ENCODE measurements around the gene HMCN1. TPM values are rescaled to one million over a fixed set of nuclear protein-coding genes. Genes with fewer than 3 reads are reported as not detected.
"Not testable (repeated sequence)": the region's sequence is repeated elsewhere in the genome, so short reads cannot be mapped to it uniquely, and the experiment has no call there.

The HMCN1 gene
- total RNA-seq, 2 experiments from 2014 or later: 0.14 TPM; not detected in 1

- Mint-ChIP-seq H3K27me3 (peaks cover 10% of the 10 kb centered on the region), H3K4me3 (no peak overlapping the region), H3K4me1 (no peaks in the 10 kb centered on the region), H3K36me3 (ENCODE audit: low read depth) (no peaks in the 10 kb centered on the region), H3K9me3 (ENCODE audit: low read depth) (no peaks in the 10 kb centered on the region), H3K27ac (no peak overlapping the region)
- CTCF ChIA-PET: interaction anchor here (0.8 to 1.1 kb wide), 2 partner anchors 14 to 49 kb away, joined by 3 to 4 read pairs; no protein-coding TSS in a partner anchor
- intact Hi-C loops (cut with DNase I, micrococcal nuclease): no loop called here
- POLR2A ChIA-PET: no interaction called here
- ATAC-seq: no peak
- DNase-seq: no peak
These were observed 53.0 kb downstream of the HMCN1 start for GRCh38 chr1:185787238-185787637.

GRCh38 chr1:185788386-185788785 lies 54.2 kb downstream of the HMCN1 start:
- ATAC-seq (no peak), DNase-seq (no peak)
- intact Hi-C loops (cut with DNase I, micrococcal nuclease): no loop called here
- Mint-ChIP-seq H3K36me3 (ENCODE audit: low read depth) (no peaks in the 10 kb centered on the region), H3K4me1 (no peaks in the 10 kb centered on the region), H3K9me3 (ENCODE audit: low read depth) (no peaks in the 10 kb centered on the region), H3K27me3 (peaks cover 8% of the 10 kb centered on the region), H3K4me3 (no peak overlapping the region), H3K27ac (no peak overlapping the region)
- POLR2A ChIA-PET: interaction anchor here (0.6 kb wide), 1 partner anchor 475 kb away, joined by 5 read pairs; no protein-coding TSS in a partner anchor
- CTCF ChIA-PET: no interaction called here

- Mint-ChIP-seq H3K36me3 (ENCODE audit: low read depth) (no peaks in the 10 kb centered on the region), H3K9me3 (ENCODE audit: low read depth) (no peaks in the 10 kb centered on the region), H3K27ac (no peak overlapping the region), H3K4me1 (no peaks in the 10 kb centered on the region), H3K27me3 (peaks cover 8% of the 10 kb centered on the region), H3K4me3 (no peak overlapping the region)
- intact Hi-C loops (cut with DNase I, micrococcal nuclease): no loop called here
- ATAC-seq (no peak), DNase-seq (no peak)
- CTCF ChIA-PET: no interaction called here
- POLR2A ChIA-PET: no interaction called here
These were observed 55.5 kb downstream of the HMCN1 start for GRCh38 chr1:185789501-185790193.

- H3K4me1 Mint-ChIP-seq: no peaks in the 10 kb centered on the region
- H3K4me3 Mint-ChIP-seq: no peak overlapping the region
- no peaks in the 10 kb centered on the region for H3K36me3 Mint-ChIP-seq (ENCODE audit: low read depth)
- no peak overlapping the region for H3K27ac Mint-ChIP-seq
- no peak for ATAC-seq
- intact Hi-C loops (cut with DNase I, micrococcal nuclease): no loop called here
- DNase-seq: no peak
- CTCF ChIA-PET: no interaction called here
- H3K9me3 Mint-ChIP-seq (ENCODE audit: low read depth): no peaks in the 10 kb centered on the region
- POLR2A ChIA-PET: interaction anchor here (0.5 kb wide), 1 partner anchor 27 kb away, joined by 5 read pairs; no protein-coding TSS in a partner anchor
- peaks cover 10% of the 10 kb centered on the region for H3K27me3 Mint-ChIP-seq
These were observed 56.1 kb downstream of the HMCN1 start for GRCh38 chr1:185790194-185790735.

- H3K27me3 Mint-ChIP-seq: peaks cover 6% of the 10 kb centered on the region
- ChIA-PET CTCF (no interaction called here), POLR2A (no interaction called here)
- ATAC-seq (no peak), DNase-seq (no peak)
- no peak overlapping the region for H3K4me3 Mint-ChIP-seq
- intact Hi-C loops (cut with DNase I, micrococcal nuclease): no loop called here
- H3K36me3 Mint-ChIP-seq (ENCODE audit: low read depth): no peaks in the 10 kb centered on the region
- H3K27ac Mint-ChIP-seq: no peak overlapping the region
- no peaks in the 10 kb centered on the region for H3K9me3 Mint-ChIP-seq (ENCODE audit: low read depth)
- H3K4me1 Mint-ChIP-seq: no peaks in the 10 kb centered on the region
These were observed 57.8 kb downstream of the HMCN1 start for GRCh38 chr1:185792040-185792439.

- CTCF ChIA-PET: interaction anchor here (1.7 kb wide), 1 partner anchor 9 kb away, joined by 5 read pairs; no protein-coding TSS in a partner anchor
- POLR2A ChIA-PET; H3K9me3 Mint-ChIP-seq (ENCODE audit: low read depth); H3K4me3 Mint-ChIP-seq; DNase-seq; H3K36me3 Mint-ChIP-seq (ENCODE audit: low read depth); H3K27me3 Mint-ChIP-seq; H3K27ac Mint-ChIP-seq; ATAC-seq; H3K4me1 Mint-ChIP-seq; intact Hi-C loops (cut with DNase I, micrococcal nuclease): not testable (repeated sequence)
These were observed 60.3 kb downstream of the HMCN1 start for GRCh38 chr1:185794495-185794894.

GRCh38 chr1:185795181-185795580 lies 61.0 kb downstream of the HMCN1 start:
- H3K36me3 Mint-ChIP-seq (ENCODE audit: low read depth): no peaks in the 10 kb centered on the region
- no peak overlapping the region for H3K27ac Mint-ChIP-seq
- ChIA-PET POLR2A (no interaction called here), CTCF (interaction anchor here (1.7 kb wide), 1 partner anchor 9 kb away, joined by 5 read pairs; no protein-coding TSS in a partner anchor)
- DNase-seq: no peak
- no peak for ATAC-seq
- intact Hi-C loops (cut with DNase I, micrococcal nuclease): no loop called here
- peaks cover 9% of the 10 kb centered on the region for H3K9me3 Mint-ChIP-seq (ENCODE audit: low read depth)
- H3K27me3 Mint-ChIP-seq: peaks cover 4% of the 10 kb centered on the region
- no peak overlapping the region for H3K4me3 Mint-ChIP-seq
- H3K4me1 Mint-ChIP-seq: no peaks in the 10 kb centered on the region

- intact Hi-C loops (cut with DNase I, micrococcal nuclease): no loop called here
These were observed 64.3 kb downstream of the HMCN1 start for GRCh38 chr1:185798505-185798904.

GRCh38 chr1:185803241-185803640 lies 69.0 kb downstream of the HMCN1 start:
- Mint-ChIP-seq H3K4me1 (no peaks in the 10 kb centered on the region), H3K27ac (no peak overlapping the region), H3K4me3 (no peak overlapping the region), H3K9me3 (ENCODE audit: low read depth) (peaks cover 9% of the 10 kb centered on the region), H3K27me3 (peaks cover 9% of the 10 kb centered on the region), H3K36me3 (ENCODE audit: low read depth) (no peaks in the 10 kb centered on the region)
- intact Hi-C loops (cut with DNase I, micrococcal nuclease): no loop called here
- CTCF ChIA-PET: no interaction called here
- DNase-seq (no peak), ATAC-seq (no peak)
- POLR2A ChIA-PET: no interaction called here

More at GRCh38 chr1:185798505-185798904, 64.3 kb downstream of the HMCN1 start:
- ATAC-seq (no peak), DNase-seq (no peak)
- ChIA-PET POLR2A (no interaction called here), CTCF (no interaction called here)
- Mint-ChIP-seq H3K36me3 (ENCODE audit: low read depth) (no peaks in the 10 kb centered on the region), H3K4me3 (no peak overlapping the region), H3K27ac (no peak overlapping the region), H3K4me1 (no peaks in the 10 kb centered on the region), H3K9me3 (ENCODE audit: low read depth) (peaks cover 10% of the 10 kb centered on the region), H3K27me3 (peaks cover 4% of the 10 kb centered on the region)

GRCh38 chr1:185804206-185804605 lies 70.0 kb downstream of the HMCN1 start:
- no peak for DNase-seq
- Mint-ChIP-seq H3K4me3 (no peak overlapping the region), H3K4me1 (no peaks in the 10 kb centered on the region), H3K27ac (no peak overlapping the region), H3K36me3 (ENCODE audit: low read depth) (no peaks in the 10 kb centered on the region), H3K9me3 (ENCODE audit: low read depth) (peaks cover 4% of the 10 kb centered on the region), H3K27me3 (peaks cover 9% of the 10 kb centered on the region)
- CTCF ChIA-PET: no interaction called here
- POLR2A ChIA-PET: no interaction called here
- no peak for ATAC-seq
- intact Hi-C loops (cut with DNase I, micrococcal nuclease): no loop called here

- no peaks in the 10 kb centered on the region for H3K36me3 Mint-ChIP-seq (ENCODE audit: low read depth)
- ATAC-seq (no peak), DNase-seq (no peak)
- intact Hi-C loops (cut with DNase I, micrococcal nuclease): no loop called here
- H3K9me3 Mint-ChIP-seq (ENCODE audit: low read depth): peaks cover 1% of the 10 kb centered on the region
- ChIA-PET POLR2A (no interaction called here), CTCF (interaction anchor here (1.1 kb wide), 1 partner anchor 34 kb away, joined by 3 read pairs; no protein-coding TSS in a partner anchor)
- H3K4me3 Mint-ChIP-seq: no peak overlapping the region
- no peaks in the 10 kb centered on the region for H3K4me1 Mint-ChIP-seq
- peaks cover 9% of the 10 kb centered on the region for H3K27me3 Mint-ChIP-seq
- no peak overlapping the region for H3K27ac Mint-ChIP-seq
These were observed 70.4 kb downstream of the HMCN1 start for GRCh38 chr1:185804608-185805007.

GRCh38 chr1:185807275-185807674 lies 73.1 kb downstream of the HMCN1 start:
- ChIA-PET CTCF (no interaction called here), POLR2A (no interaction called here)
- intact Hi-C loops (cut with DNase I, micrococcal nuclease): no loop called here

More at GRCh38 chr1:185807275-185807674, 73.1 kb downstream of the HMCN1 start:
- H3K9me3 Mint-ChIP-seq (ENCODE audit: low read depth): no peaks in the 10 kb centered on the region
- peaks cover 7% of the 10 kb centered on the region for H3K27me3 Mint-ChIP-seq
- no peak for ATAC-seq
- DNase-seq: no peak
- no peak overlapping the region for H3K4me3 Mint-ChIP-seq
- H3K36me3 Mint-ChIP-seq (ENCODE audit: low read depth): no peaks in the 10 kb centered on the region
- no peak overlapping the region for H3K27ac Mint-ChIP-seq
- H3K4me1 Mint-ChIP-seq: no peaks in the 10 kb centered on the region

Data from activated CD4-positive, alpha-beta T cell treated with anti-CD3 and anti-CD28 coated beads for 36 hours (primary cell).